HepG2 (cell line): Measurements from ENCODE around the gene SIX4. TPM values are rescaled to one million over a fixed set of nuclear protein-coding genes. Genes with fewer than 3 reads are reported as not detected.

Source experiments
- AHR ChIP-seq: IDR thresholded peaks from 2 replicates; pipeline ENCODE4 v1.6.1; 2018; ENCODE audit warnings: missing genetic modification reagents, missing compliant biosample characterization
- CBX1 ChIP-seq: IDR thresholded peaks from one replicate; pipeline ENCODE4 v1.6.1; 2016; ENCODE audit warnings: antibody characterized with exemption, low read depth
- DMAP1 ChIP-seq: IDR thresholded peaks from 2 replicates; pipeline ENCODE4 v1.6.1; 2016
- ELF4 ChIP-seq: sonication (generic); formaldehyde crosslinking; IDR thresholded peaks from 2 replicates; pipeline ENCODE4 v1.5.0; 2020; ENCODE audit warnings: missing genetic modification reagents, mild to moderate bottlenecking, moderate library complexity, borderline replicate concordance
- HOXA7 ChIP-seq: sonication (generic); formaldehyde crosslinking; IDR thresholded peaks from 2 replicates; pipeline ENCODE4 v1.8.1; 2022; ENCODE audit warnings: mild to moderate bottlenecking, missing genetic modification reagents, moderate library complexity
- KAT8 ChIP-seq: IDR thresholded peaks from 2 replicates; pipeline ENCODE4 v1.6.1; 2016; ENCODE audit warnings: missing genetic modification reagents, missing compliant biosample characterization
- KLF12 ChIP-seq: sonication (generic); formaldehyde crosslinking; IDR thresholded peaks from 2 replicates; pipeline ENCODE4 v1.4.0; 2020; ENCODE audit warnings: missing genetic modification reagents, borderline replicate concordance
- KLF6 ChIP-seq: IDR thresholded peaks from 2 replicates; pipeline ENCODE4 v1.8.0; 2016; ENCODE audit warnings: missing biosample characterization, missing genetic modification reagents
- MXI1 ChIP-seq: IDR thresholded peaks from 3 replicates; pipeline ENCODE4 v1.6.1; 2012; ENCODE audit warnings: low read depth, low read length, inconsistent platforms, borderline replicate concordance
- NR2F6 ChIP-seq, 2 experiments: IDR thresholded peaks; 2 replicates each; pipeline ENCODE4 v1.6.1; 2016; ENCODE audit warnings: antibody characterized with exemption in 1 of 2, mild to moderate bottlenecking in 1 of 2
- POLR2G ChIP-seq: fragments of 200-400 bp; formaldehyde crosslinking; IDR thresholded peaks from 2 replicates; pipeline ENCODE4 v1.6.1; 2018; ENCODE audit warnings: mild to moderate bottlenecking, low read depth, low read length, moderate library complexity
- PREB ChIP-seq: sonication (generic); formaldehyde crosslinking; IDR thresholded peaks from 2 replicates; pipeline ENCODE4 v1.4.0; 2020; ENCODE audit warnings: missing genetic modification reagents
- TEAD2 ChIP-seq: sonication (generic); formaldehyde crosslinking; IDR thresholded peaks from 2 replicates; pipeline ENCODE4 v1.9.0; 2021; ENCODE audit warnings: missing genetic modification reagents
- U2AF1 ChIP-seq: fragments of 200-400 bp; formaldehyde crosslinking; optimal IDR thresholded peaks from 2 replicates; pipeline ENCODE3; 2017; ENCODE audit warnings: mild to moderate bottlenecking, low read depth, low read length
- ZBTB10 ChIP-seq: sonication (generic); formaldehyde crosslinking; IDR thresholded peaks from 2 replicates; pipeline ENCODE4 v1.4.0; 2020; ENCODE audit warnings: missing genetic modification reagents, borderline replicate concordance
- ZKSCAN5 ChIP-seq: sonication (generic); formaldehyde crosslinking; IDR thresholded peaks from 2 replicates; pipeline ENCODE4 v1.5.1; 2020; ENCODE audit warnings: mild to moderate bottlenecking, missing genetic modification reagents
- ZNF17 ChIP-seq: sonication (generic); formaldehyde crosslinking; IDR thresholded peaks from 2 replicates; pipeline ENCODE4 v1.5.0; 2020; ENCODE audit warnings: mild to moderate bottlenecking, missing genetic modification reagents
- ZNF441 ChIP-seq: sonication (generic); formaldehyde crosslinking; IDR thresholded peaks from 2 replicates; pipeline ENCODE4 v1.7.0; 2021; ENCODE audit warnings: missing genetic modification reagents, borderline replicate concordance
- ZNF460 ChIP-seq: sonication (generic); formaldehyde crosslinking; IDR thresholded peaks from 2 replicates; pipeline ENCODE4 v1.5.1; 2020; ENCODE audit warnings: missing genetic modification reagents, mild to moderate bottlenecking, borderline replicate concordance
- ZNF576 ChIP-seq: sonication (generic); formaldehyde crosslinking; IDR thresholded peaks from 2 replicates; pipeline ENCODE4 v1.4.0; 2020; ENCODE audit warnings: mild to moderate bottlenecking, missing genetic modification reagents
- ZNF660 ChIP-seq: sonication (generic); formaldehyde crosslinking; IDR thresholded peaks from 2 replicates; pipeline ENCODE4 v1.5.1; 2020; ENCODE audit warnings: mild to moderate bottlenecking, low read depth, missing genetic modification reagents, borderline replicate concordance
- polyA plus RNA-seq, 8 experiments: library from polyadenylated mRNA; depleted of rRNA in 3 of 8; stranded (reverse) in 7 of 8; unstranded in 1 of 8; fragments of >200 nt; fragmentation: Illumina TruSeq in 4 of 8; extraction: Trizol in 4 of 8; gene quantifications; 2 replicates each; pipeline versions ENCODE4 v1.2.1 to v1.2.3, GENCODE V29; 2011 to 2016; ENCODE audit warnings: low read depth in 4 of 8, missing spikeins in 1 of 8, mixed read lengths in 1 of 8; ENCODE audit not compliant: insufficient read depth in 1 of 8
- total RNA-seq, 5 experiments: library from RNA; depleted of rRNA; stranded (reverse); fragments of >200 nt; fragmentation: Illumina TruSeq; extraction: Trizol; gene quantifications; 2 replicates each; pipeline ENCODE4 v1.2.3, GENCODE V29; 2016; ENCODE audit warnings: low read depth in 1 of 5
- TF ChIP-seq, protein P1 (sequence below): sonication (generic); formaldehyde crosslinking; IDR thresholded peaks from 2 replicates; pipeline ENCODE4 v1.5.1; 2020; ENCODE audit warnings: mild to moderate bottlenecking, missing genetic modification reagents

Gene SIX4
- total and polyA plus RNA-seq, 2 of the 13 experiments (the other 11 are each of a cell fraction or from before 2014, with no cell fraction given): 5.0 to 6.0 TPM

- TF ChIP-seq KLF6 (CRISPR knock-in tag): no peak
- no peak for TF ChIP-seq ZNF576 (CRISPR knock-in tag)
- TF ChIP-seq, protein P1, sequence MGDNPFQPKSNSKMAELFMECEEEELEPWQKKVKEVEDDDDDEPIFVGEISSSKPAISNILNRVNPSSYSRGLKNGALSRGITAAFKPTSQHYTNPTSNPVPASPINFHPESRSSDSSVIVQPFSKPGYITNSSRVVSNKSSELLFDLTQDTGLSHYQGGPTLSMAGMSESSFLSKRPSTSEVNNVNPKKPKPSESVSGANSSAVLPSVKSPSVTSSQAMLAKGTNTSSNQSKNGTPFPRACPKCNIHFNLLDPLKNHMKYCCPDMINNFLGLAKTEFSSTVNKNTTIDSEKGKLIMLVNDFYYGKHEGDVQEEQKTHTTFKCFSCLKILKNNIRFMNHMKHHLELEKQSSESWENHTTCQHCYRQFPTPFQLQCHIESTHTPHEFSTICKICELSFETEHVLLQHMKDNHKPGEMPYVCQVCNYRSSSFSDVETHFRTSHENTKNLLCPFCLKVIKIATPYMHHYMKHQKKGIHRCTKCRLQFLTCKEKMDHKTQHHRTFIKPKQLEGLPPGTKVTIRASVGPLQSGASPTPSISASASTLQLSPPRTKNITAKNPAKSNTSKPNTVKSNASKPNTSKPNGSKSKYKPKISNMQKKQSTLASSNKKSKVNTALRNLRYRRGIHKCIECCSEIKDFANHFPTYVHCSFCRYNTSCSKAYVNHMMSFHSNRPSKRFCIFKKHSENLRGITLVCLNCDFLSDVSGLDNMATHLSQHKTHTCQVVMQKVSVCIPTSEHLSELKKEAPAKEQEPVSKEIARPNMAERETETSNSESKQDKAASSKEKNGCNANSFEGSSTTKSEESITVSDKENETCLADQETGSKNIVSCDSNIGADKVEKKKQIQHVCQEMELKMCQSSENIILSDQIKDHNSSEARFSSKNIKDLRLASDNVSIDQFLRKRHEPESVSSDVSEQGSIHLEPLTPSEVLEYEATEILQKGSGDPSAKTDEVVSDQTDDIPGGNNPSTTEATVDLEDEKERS (CRISPR knock-in tag): 0 out of 2 replicates have a peak, but pooled peaks have one; percentile 48
- no peak for TF ChIP-seq HOXA7 (CRISPR knock-in tag)
- no peak for TF ChIP-seq ZBTB10 (CRISPR knock-in tag)
- TF ChIP-seq ZNF660 (CRISPR knock-in tag): no peak
- peak; percentile 41; the same call in 1 of the 2 replicates for TF ChIP-seq KAT8
- TF ChIP-seq ELF4 (CRISPR knock-in tag): no peak
- TF ChIP-seq CBX1: no peak
- TF ChIP-seq ZNF460 (CRISPR knock-in tag): no peak
- TF ChIP-seq PREB (CRISPR knock-in tag): no peak
- no peak for TF ChIP-seq NR2F6 (IDR thresholded peaks at IDR 0.05)
- peak; percentile 62; the same call in 1 of the 2 replicates for TF ChIP-seq NR2F6 (CRISPR knock-in tag; IDR thresholded peaks at IDR 0.05)
- TF ChIP-seq ZNF441 (CRISPR knock-in tag): no peak
- TF ChIP-seq POLR2G: peak; percentile 69
- no peak for TF ChIP-seq KLF12
- no peak for TF ChIP-seq AHR (CRISPR knock-in tag)
- no peak for TF ChIP-seq ZNF17 (CRISPR knock-in tag)
- TF ChIP-seq ZKSCAN5 (CRISPR knock-in tag): no peak
- TF ChIP-seq U2AF1: no peak
- no peak; the same call in 1 of the 2 replicates for TF ChIP-seq DMAP1
- no peak for TF ChIP-seq TEAD2
- peak; percentile 95; the same call in 2 of the 3 replicates for TF ChIP-seq MXI1
These were observed 1.6 kb downstream of the SIX4 start (continued) for GRCh38 chr14:60722357-60723115.
